Left ventricle myocardium inferior (tissue), 1 donor: ENCODE data around the gene PCBP3. TPM values are rescaled to one million over a fixed set of nuclear protein-coding genes. Genes with fewer than 3 reads are reported as not detected.

ENCODE experiments used
- DNase-seq: peaks from one replicate; pipeline ENCODE4 v3.0.0-alpha.2; 2020
- H3K27ac ChIP-seq: fragments of 200-600 bp; replicated peaks from 2 replicates; pipeline ENCODE4 v1.8.0; 2021
- H3K27me3 ChIP-seq: fragments of 200-600 bp; 2 replicates; pipeline ENCODE4 v1.8.0; 2021; ENCODE audit warnings: low read depth
- H3K36me3 ChIP-seq: fragments of 200-600 bp; 2 replicates; pipeline ENCODE4 v1.8.0; 2021
- H3K4me1 ChIP-seq: fragments of 200-600 bp; 2 replicates; pipeline ENCODE4 v1.8.0; 2021
- H3K4me3 ChIP-seq: fragments of 200-600 bp; 2 replicates; pipeline ENCODE4 v1.8.0; 2021; ENCODE audit warnings: mild to moderate bottlenecking, moderate library complexity
- H3K9me3 ChIP-seq: fragments of 200-600 bp; replicated peaks from 2 replicates; pipeline ENCODE4 v1.8.0; 2021
- intact Hi-C: fragments of 100-400 bp; cut with micrococcal nuclease; formaldehyde crosslinking; loops from one replicate; pipeline ENCODE4 v1.11.0; 2022
- total RNA-seq: library from RNA; stranded (reverse); fragmentation: NEBNext Ultra II Directional; extraction: Animal tissue kit (Norgen Biotek cat#: 25700); gene quantifications from one replicate; pipeline ENCODE4 v1.2.1, GENCODE V29; 2021
- TF ChIP-seq, protein P1 (sequence below): fragments of 200-600 bp; IDR thresholded peaks from 2 replicates; pipeline ENCODE4 v1.8.0; 2021; ENCODE audit warnings: antibody characterized with exemption, mild to moderate bottlenecking, borderline replicate concordance
- donor health status: DM: no; HTN: yes; CAD: no; lungs with severe emphysema.

Gene PCBP3
- total RNA-seq, 1 donor from 2014 or later = 2.9 TPM

DNA sequence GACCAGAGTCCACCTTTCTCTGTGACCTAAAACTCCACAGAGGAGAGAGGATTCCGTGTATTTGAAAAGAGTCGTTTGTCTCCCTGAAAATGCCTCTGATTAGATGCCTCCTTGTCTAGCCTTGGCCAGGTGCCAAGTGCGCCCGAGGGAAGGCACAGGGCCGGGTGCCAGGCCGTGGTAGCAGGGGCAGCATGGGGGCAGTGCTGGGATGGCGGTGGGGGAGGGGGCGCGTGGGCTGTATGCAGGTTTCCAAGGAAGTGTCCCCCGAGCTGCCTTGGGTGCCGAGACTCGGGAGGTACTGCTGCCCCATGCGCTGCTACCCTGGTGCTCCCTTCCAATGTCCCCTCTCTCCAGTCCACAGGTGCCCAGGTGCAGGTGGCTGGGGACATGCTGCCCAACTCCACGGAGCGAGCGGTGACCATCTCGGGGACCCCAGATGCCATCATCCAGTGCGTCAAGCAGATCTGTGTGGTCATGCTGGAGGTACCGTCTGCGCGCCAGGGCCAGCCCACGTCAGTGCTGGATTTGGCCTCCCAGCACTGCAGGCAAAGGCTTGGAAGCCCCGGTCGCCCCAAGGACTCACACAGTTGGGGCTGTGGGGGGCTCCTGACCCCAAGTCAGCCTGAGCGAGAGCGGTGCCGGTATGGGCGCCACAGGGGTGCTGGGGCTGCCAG lies 267.2 kb downstream of the PCBP3 start:
- Histone ChIP-seq H3K4me3 (no peak overlapping the region), H3K27me3 (no peaks in the 10 kb centered on the region), H3K9me3 (no peaks in the 10 kb centered on the region), H3K4me1 (peaks cover 12% of the 10 kb centered on the region), H3K27ac (no peak overlapping the region), H3K36me3 (no peaks in the 10 kb centered on the region)
- intact Hi-C loops = no loop called here
- DNase-seq = no peak
- TF ChIP-seq, protein P1, sequence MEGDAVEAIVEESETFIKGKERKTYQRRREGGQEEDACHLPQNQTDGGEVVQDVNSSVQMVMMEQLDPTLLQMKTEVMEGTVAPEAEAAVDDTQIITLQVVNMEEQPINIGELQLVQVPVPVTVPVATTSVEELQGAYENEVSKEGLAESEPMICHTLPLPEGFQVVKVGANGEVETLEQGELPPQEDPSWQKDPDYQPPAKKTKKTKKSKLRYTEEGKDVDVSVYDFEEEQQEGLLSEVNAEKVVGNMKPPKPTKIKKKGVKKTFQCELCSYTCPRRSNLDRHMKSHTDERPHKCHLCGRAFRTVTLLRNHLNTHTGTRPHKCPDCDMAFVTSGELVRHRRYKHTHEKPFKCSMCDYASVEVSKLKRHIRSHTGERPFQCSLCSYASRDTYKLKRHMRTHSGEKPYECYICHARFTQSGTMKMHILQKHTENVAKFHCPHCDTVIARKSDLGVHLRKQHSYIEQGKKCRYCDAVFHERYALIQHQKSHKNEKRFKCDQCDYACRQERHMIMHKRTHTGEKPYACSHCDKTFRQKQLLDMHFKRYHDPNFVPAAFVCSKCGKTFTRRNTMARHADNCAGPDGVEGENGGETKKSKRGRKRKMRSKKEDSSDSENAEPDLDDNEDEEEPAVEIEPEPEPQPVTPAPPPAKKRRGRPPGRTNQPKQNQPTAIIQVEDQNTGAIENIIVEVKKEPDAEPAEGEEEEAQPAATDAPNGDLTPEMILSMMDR = no peak

DNA sequence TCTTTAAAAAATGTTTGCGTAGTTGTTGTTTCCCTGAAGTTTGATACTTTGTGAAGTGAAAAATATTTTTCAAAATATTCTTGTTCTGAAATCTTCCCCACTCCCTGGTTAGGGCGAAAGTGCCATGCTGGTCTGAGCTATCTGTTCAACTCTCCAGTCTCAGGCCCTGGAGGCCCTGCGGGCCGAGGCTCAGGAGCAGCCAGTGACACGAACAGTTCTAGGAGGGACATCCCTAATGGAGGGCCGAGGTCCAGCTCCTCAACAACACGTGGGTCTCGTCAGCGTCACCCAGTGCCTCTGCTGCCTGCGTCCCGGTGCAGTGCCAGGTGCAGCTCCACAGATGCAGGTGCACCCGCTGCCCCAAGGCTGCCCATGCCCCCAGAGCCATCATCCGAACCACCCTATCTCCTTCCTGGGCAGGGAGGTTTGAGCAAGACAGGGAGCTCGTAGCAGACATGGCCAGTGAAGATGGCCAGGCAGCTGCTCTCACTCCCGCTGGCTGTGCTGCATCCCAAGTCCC lies 268.3 kb downstream of the PCBP3 start:
- no peak for DNase-seq
- Histone ChIP-seq H3K27me3 (no peaks in the 10 kb centered on the region), H3K4me3 (no peak overlapping the region), H3K36me3 (no peaks in the 10 kb centered on the region), H3K9me3 (no peaks in the 10 kb centered on the region), H3K4me1 (peaks cover 12% of the 10 kb centered on the region), H3K27ac (no peak overlapping the region)
- TF ChIP-seq, protein P1 = no peak
- intact Hi-C loops = no loop called here

DNA sequence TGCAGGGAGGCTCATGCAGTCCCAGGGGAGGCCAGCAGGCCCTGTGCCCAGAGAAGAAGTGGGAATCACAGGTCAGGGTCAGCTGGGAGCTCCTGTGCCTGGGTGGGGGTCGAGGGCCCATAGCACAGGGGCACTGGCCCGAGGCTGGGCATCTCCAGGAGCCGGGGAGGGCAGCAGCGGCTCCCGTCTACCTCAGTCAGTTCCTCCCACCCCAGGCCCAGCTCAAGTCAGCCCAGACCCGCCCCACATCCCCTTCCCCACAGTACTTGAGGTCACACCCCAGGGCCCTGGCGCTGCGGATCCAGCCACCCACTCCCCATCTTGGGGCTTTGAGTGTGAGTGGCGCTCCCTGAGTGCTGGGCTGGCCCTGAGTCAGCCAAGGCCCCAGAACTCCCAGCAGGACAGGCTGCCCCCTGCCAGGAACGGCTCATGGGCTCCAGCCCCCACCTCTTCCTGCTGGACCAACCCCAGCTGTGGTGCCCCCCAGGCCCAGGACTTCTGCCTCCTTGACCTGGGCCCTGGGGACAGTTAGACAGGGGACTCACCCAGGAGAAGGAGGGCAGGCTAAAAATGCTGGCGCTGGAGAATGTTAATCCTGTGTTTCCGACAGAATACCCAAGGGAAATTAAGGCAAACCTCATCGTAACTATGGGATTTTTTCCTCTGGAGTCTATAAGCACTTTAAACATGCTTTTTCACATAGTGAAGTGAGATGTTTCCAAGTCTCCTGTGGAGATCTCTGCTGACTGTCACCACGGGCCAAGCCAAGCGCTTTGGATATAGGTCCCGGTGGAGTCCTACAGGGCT lies 269.3 kb downstream of the PCBP3 start:
- DNase-seq = no peak

DNA sequence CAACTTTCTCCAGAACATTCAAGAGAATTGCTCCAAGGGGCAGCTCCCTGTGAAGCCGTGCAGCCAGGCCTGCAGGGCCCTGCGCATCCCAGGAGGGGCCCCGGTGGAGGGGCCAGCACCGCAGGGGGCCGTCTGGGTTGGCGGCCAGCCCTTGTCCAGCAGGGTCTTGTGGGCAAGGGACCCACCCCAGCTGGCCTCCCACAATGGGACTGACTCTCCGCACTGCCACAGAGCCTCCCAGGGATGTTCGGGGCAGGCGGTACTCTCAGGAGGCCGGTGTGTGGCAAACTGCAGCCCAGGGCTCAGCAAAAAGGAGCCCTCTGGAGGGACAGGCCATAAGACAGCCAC lies 269.9 kb downstream of the PCBP3 start:
- intact Hi-C loops = no loop called here
- no peaks in the 10 kb centered on the region for H3K27me3 ChIP-seq
- H3K4me1 ChIP-seq = peaks cover 6% of the 10 kb centered on the region
- DNase-seq = no peak
- no peak overlapping the region for H3K4me3 ChIP-seq
- H3K36me3 ChIP-seq = no peaks in the 10 kb centered on the region
- H3K27ac ChIP-seq = no peak overlapping the region
- TF ChIP-seq, protein P1 = no peak
- no peaks in the 10 kb centered on the region for H3K9me3 ChIP-seq

More for the DNA sequence above, 269.3 kb downstream of the PCBP3 start:
- H3K9me3 ChIP-seq = no peaks in the 10 kb centered on the region
- intact Hi-C loops = no loop called here
- no peaks in the 10 kb centered on the region for H3K36me3 ChIP-seq
- TF ChIP-seq, protein P1 = no peak
- H3K4me3 ChIP-seq = no peak overlapping the region
- peaks cover 10% of the 10 kb centered on the region for H3K4me1 ChIP-seq
- no peak overlapping the region for H3K27ac ChIP-seq
- H3K27me3 ChIP-seq = no peaks in the 10 kb centered on the region

DNA sequence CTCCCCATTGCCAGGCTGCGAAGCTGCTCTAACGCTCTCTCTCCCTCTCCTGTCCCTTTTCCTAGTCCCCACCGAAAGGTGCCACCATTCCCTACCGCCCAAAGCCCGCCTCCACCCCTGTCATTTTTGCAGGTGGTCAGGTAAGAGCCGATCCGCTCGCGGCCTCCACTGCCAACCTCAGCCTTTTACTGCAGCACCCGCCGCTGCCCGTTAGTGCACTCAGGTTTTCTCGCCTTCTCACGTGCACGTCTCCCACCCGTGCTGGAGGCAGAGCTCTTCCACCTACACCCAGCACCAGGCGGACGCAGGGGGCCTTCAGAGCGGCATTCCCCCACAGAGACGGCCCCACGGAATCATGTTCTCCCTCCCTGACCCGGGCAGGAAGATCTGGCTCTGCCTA lies 270.4 kb downstream of the PCBP3 start:
- intact Hi-C loops = no loop called here
- TF ChIP-seq, protein P1 = no peak
- Histone ChIP-seq H3K27ac (no peak overlapping the region), H3K27me3 (no peaks in the 10 kb centered on the region), H3K4me3 (no peak overlapping the region), H3K4me1 (peaks cover 6% of the 10 kb centered on the region), H3K9me3 (no peaks in the 10 kb centered on the region), H3K36me3 (no peaks in the 10 kb centered on the region)
- no peak for DNase-seq
